SK-N-SH (cell line): ENCODE results near the gene MRPS2.

Experiments
- EP300 ChIP-seq, 2 experiments: IDR thresholded peaks; 2 replicates each; pipeline versions ENCODE4 v1.4.0 to v1.6.1; 2012; ENCODE audit warnings: borderline replicate concordance in 1 of 2, low read depth in 1 of 2, low read length in 1 of 2
- GABPA ChIP-seq: IDR thresholded peaks from 2 replicates; pipeline ENCODE4 v1.4.0; 2012; ENCODE audit warnings: low read depth, mild to moderate bottlenecking
- TF ChIP-seq, protein P1 (sequence below): fragments of 200-600 bp; sonication (generic); IDR thresholded peaks from 2 replicates; pipeline ENCODE4 v1.6.1; 2017; ENCODE audit warnings: antibody characterized with exemption, mild to moderate bottlenecking, moderate library complexity
- TF ChIP-seq, protein P2 (sequence below): IDR thresholded peaks from 2 replicates; pipeline ENCODE4 v1.4.0; 2012; ENCODE audit warnings: low read depth

DNA sequence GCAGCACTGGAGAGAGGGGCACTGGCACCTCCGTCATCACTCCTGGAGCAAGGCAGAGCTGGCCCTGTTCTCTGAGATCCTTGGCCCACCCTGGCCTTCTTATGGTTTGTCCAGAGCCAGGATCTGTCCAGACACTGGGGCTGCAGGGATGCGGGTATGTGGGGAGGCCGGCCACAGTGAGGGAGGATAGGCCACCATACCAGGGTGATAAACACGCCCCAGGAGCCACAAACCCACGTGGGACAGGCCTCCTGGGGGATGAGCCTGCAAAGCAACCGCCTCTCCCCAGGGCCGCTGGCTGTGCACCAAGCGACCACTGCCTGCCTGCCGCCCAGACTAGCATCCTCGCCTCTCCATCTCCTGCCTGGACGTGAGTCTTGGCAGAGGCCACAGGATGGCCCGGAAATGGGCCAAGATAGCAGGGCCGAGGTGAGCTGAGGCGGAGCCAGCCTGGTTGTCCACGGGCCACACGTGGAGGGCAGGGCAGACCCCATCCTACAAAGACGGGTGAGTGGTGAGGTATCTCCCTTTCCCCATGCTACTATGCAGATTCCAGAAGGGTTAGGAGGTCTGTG is 49.9 kb downstream of the MRPS2 start:
- TF ChIP-seq, protein P1, sequence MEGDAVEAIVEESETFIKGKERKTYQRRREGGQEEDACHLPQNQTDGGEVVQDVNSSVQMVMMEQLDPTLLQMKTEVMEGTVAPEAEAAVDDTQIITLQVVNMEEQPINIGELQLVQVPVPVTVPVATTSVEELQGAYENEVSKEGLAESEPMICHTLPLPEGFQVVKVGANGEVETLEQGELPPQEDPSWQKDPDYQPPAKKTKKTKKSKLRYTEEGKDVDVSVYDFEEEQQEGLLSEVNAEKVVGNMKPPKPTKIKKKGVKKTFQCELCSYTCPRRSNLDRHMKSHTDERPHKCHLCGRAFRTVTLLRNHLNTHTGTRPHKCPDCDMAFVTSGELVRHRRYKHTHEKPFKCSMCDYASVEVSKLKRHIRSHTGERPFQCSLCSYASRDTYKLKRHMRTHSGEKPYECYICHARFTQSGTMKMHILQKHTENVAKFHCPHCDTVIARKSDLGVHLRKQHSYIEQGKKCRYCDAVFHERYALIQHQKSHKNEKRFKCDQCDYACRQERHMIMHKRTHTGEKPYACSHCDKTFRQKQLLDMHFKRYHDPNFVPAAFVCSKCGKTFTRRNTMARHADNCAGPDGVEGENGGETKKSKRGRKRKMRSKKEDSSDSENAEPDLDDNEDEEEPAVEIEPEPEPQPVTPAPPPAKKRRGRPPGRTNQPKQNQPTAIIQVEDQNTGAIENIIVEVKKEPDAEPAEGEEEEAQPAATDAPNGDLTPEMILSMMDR, result no peak
- no peak for TF ChIP-seq EP300 (IDR thresholded peaks at IDR 0.05; ENCODE audit: borderline replicate concordance in 1 of 2, low read depth in 1 of 2, low read length in 1 of 2)
- TF ChIP-seq, protein P2, sequence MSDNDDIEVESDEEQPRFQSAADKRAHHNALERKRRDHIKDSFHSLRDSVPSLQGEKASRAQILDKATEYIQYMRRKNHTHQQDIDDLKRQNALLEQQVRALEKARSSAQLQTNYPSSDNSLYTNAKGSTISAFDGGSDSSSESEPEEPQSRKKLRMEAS, result no peak
- no peak for TF ChIP-seq GABPA
